GM19099 (cell line): ENCODE measurements around the gene TBXAS1.

Source experiments
- POLR2A ChIP-seq: IDR thresholded peaks from 3 replicates; pipeline ENCODE4 v1.6.1; 2011; ENCODE audit warnings: low read depth; ENCODE audit not compliant: insufficient read length; ENCODE audit errors: extremely low read depth

Gene TBXAS1

GRCh38 chr7:139994356-139994755 lies 165.3 kb downstream of the TBXAS1 start:
- TF ChIP-seq POLR2A: no peak

- no peak for TF ChIP-seq POLR2A
Measured at GRCh38 chr7:139995017-139995915, 166.2 kb downstream of the TBXAS1 start.

- no peak for TF ChIP-seq POLR2A
Measured at GRCh38 chr7:139998572-139998971, 169.5 kb downstream of the TBXAS1 start.

GRCh38 chr7:139999516-139999915 lies 170.5 kb downstream of the TBXAS1 start:
- TF ChIP-seq POLR2A: no peak

GRCh38 chr7:140000666-140001268 lies 171.7 kb downstream of the TBXAS1 start:
- no peak for TF ChIP-seq POLR2A

GRCh38 chr7:140003913-140004382 lies 174.9 kb downstream of the TBXAS1 start:
- TF ChIP-seq POLR2A: no peak

GRCh38 chr7:140004672-140005071 lies 175.6 kb downstream of the TBXAS1 start:
- no peak for TF ChIP-seq POLR2A

GRCh38 chr7:140005341-140005740 lies 176.3 kb downstream of the TBXAS1 start:
- TF ChIP-seq POLR2A: no peak

GRCh38 chr7:140005754-140006503 lies 176.9 kb downstream of the TBXAS1 start:
- no peak for TF ChIP-seq POLR2A

GRCh38 chr7:140006600-140006999 lies 177.5 kb downstream of the TBXAS1 start:
- TF ChIP-seq POLR2A: no peak

- no peak for TF ChIP-seq POLR2A
Measured at GRCh38 chr7:140007051-140007690, 178.1 kb downstream of the TBXAS1 start.

- no peak for TF ChIP-seq POLR2A
Measured at GRCh38 chr7:140008755-140009610, 179.9 kb downstream of the TBXAS1 start.

GRCh38 chr7:140009735-140010134 lies 180.7 kb downstream of the TBXAS1 start:
- no peak for TF ChIP-seq POLR2A
